HG02884 (cell line): ENCODE measurements around the gene PLA2R1.

Experiments
- ATAC-seq: cut with Tn5 transposase; IDR thresholded peaks from one replicate; pipeline ENCODE4 v1.9.1; 2021; ENCODE audit warnings: mild to moderate bottlenecking, moderate library complexity; ENCODE audit not compliant: unreplicated experiment

Gene PLA2R1

GRCh38 chr2:159938395-159938794, 124.0 kb downstream of the PLA2R1 start:
- no peak for ATAC-seq

DNA sequence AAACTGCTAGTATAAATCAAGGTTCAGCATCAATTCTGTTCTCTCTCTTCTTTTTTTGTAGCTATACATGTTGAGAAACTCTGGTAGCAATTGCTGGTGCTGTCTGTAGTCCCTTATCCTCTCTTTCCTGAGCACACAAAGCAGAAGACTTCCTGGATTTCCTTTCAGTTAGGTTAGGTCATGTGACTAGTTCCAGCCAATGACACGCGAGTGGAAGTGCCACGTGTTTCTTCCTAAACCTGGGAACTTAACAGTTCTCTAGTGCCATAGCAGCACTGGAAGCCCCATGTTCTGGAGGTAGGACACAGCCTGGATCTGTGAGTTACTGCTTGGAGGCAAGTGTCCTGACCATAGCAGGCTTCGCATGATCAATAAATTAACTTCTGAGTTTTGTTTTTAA, 125.9 kb downstream of the PLA2R1 start:
- no peak for ATAC-seq

DNA sequence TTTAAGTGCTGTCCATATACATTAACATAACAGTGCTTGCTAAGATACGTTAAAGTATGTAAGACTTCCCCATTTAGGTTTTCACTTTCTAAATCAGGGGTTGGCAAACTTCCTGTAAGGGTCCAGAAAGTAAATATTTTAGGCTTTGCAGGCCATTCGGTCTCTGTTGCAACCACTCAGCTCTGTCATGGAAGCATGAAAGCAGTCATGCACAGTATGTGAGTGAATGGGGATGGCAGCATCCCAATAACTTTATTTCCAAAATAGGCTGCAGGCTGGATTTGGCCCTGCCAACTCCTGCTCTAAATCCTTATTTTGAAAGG, 128.7 kb downstream of the PLA2R1 start:
- peak; percentile 89 for ATAC-seq

DNA sequence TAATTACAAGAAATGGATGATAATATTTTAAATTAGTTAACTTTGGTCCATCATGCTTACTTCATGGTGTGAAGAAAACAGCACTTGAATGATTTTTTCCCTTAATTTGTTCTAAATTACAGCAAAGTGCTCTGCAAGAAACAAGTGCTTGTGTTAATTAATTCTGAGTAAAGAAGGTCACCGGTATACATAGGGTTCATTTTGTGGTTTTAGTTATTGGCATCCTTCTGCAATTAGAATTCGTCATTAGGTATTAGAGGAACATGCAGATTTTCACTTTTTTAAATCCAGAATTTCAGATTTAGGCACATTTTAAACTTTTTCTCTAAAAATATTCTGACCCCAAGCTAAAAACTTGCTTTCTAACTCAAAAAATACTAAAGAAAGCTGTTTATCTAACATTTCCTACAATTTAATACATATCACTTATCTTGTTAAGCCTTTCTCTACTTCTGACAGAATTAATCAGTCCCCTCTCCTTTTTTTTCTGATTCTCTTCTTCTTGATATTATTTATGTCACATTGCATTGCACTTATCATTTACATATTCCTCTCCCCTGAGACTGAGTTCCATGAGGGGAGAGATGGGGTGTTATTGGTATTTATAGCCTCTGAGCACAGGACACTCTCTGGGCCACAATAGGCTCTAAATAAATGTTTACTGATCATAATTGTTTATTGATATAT, 129.2 kb downstream of the PLA2R1 start:
- ATAC-seq = peak; percentile 53

GRCh38 chr2:159926695-159927094, 135.7 kb downstream of the PLA2R1 start:
- ATAC-seq = no peak

GRCh38 chr2:159925975-159926374, 136.4 kb downstream of the PLA2R1 start:
- ATAC-seq = no peak

- ATAC-seq = peak; percentile 82
Measured at GRCh38 chr2:159922563-159922962, 139.9 kb downstream of the PLA2R1 start.

GRCh38 chr2:159921752-159922404, 140.5 kb downstream of the PLA2R1 start:
- ATAC-seq = peak; percentile 78

- ATAC-seq = no peak
Measured at GRCh38 chr2:159916511-159916910, 145.9 kb downstream of the PLA2R1 start.

GRCh38 chr2:159913900-159914299, 148.5 kb downstream of the PLA2R1 start:
- ATAC-seq = no peak

GRCh38 chr2:159912580-159912979, 149.8 kb downstream of the PLA2R1 start:
- no peak for ATAC-seq

- no peak for ATAC-seq
Measured at GRCh38 chr2:159910951-159911350, 151.5 kb downstream of the PLA2R1 start.

DNA sequence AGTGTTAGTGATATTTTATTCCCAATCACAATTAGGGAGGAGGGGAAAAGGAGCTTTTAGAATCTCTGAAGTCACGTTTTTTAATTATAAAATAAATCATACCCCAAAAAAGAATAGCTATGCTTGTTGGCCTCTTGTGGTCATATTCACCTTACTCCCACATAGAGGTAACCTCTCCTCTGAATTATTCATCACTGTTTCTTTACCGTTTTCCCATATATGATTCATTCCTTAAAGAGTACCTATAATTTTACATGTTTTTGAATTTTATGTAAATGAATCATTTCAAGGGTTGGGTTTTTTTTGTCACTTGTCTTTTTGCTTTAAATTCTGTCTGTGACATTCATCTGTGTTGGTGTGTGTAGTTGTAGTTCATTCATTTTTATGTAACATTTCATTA, 153.8 kb downstream of the PLA2R1 start:
- no peak for ATAC-seq

DNA sequence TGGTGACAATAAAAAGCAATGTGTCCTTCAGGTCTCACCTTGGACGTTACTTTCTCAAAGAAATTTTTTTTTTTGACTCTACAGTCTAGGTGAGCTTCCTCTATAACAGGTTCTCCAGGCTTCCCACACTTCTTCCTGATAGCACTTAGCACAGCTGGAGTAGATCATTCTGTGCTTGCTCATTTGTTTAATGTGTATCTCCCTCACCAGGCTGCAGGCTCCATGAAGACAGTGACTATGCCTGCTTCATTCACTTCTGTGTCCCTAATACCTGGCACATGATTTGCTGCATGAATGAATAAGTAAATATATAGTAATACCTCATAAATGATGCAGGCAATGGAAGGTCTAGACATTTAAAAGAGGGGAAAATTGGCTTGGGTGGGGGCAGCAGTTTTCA, 154.5 kb downstream of the PLA2R1 start:
- ATAC-seq = no peak

- no peak for ATAC-seq
Measured at GRCh38 chr2:159905926-159906714, 156.3 kb downstream of the PLA2R1 start.

DNA sequence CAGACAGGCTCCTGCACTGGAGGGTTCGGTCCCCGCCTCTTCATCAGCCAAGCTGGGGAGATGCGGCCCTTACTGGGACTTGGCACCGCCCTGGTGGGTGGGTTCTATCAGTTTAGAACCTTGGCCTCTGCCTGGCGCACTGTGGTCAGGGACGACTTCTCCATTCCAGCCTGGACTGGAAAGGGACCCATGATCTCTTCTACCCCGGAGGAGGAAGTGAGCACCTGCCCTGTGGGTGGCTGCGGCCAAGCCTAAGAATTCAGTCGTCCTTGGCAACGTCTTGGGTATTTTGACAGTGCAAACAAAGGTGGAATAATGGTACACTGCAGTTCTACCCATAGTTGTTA, 157.5 kb downstream of the PLA2R1 start:
- peak; percentile 45 for ATAC-seq

DNA sequence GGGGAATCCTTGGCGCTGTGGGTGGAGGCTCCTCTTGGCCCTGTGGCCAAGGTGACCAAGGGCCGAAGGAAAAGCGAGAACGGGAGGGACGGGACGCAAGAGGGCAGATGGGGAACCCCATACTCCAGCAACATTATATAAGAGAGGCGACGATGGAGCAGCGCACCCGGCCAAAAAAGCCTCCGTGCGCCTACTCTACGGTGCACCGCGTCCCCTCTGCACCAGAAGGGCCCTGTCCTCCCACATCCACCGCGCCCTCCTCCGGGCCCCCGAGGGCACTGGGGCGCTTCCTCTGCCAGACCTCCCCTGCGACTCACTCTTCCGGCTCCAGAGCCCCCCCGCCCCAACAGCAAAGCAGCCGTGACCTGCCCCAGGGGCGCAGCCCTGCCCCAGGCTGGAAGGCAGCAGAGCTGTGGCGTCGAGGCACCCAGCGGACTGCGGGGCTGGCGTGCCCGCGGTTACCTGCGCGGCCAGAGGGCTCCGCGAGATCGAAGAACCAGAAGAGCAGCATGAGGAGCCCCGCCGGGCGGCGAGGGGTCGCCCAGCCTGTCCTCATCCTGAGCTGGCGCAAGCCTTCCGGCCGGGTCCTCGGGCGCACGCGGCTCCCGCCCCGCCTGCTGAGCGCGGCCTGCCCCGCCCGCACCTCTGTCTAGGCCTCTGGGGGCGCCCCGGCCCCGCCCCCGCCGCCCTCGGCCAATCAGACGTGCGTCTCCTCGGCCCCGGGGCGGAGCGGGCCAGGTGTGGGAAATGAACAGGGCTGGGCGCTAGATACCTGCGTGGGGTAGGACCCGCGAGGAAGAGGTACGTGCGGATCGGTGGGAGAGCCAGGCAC, 158.1 kb downstream of the PLA2R1 start, which contains the start of gene LY75:
Gene LY75, minus strand, starts transcription at position 630 of the 832 bp plus-strand sequence.
- ATAC-seq = peak; percentile 75

DNA sequence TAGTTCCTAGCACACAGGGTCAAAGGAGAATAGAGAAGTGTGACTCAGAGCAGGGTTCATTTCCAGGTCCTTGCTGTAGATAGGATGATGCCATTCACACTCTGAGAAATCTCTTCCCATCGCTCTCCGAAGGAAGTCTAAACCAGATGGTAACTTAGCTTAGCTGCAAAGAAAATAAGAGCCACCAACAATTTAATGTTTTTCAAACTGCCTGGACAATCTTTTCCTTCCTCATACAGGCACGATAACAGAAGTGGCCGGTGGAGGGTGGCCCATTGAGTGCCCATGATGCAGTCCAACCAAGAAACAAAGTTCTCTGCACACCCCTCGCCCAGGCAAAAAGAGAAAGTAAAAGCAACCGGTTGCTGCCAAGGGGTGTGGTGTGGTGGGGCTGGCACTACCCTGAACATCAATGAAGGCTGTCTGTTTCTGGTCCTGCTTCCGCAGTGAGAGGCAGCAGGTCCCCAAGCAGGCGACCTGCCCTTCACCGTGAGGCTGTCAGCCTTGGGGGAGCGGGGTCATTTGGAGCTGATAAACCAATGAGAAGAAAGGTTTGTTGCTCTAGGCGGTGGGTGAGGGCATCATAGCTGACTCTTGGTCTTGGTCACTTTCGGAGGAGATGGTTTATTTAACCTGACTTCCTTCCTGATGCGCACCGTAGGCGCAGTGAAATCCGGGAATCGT, 158.8 kb downstream of the PLA2R1 start:
- no peak for ATAC-seq

DNA sequence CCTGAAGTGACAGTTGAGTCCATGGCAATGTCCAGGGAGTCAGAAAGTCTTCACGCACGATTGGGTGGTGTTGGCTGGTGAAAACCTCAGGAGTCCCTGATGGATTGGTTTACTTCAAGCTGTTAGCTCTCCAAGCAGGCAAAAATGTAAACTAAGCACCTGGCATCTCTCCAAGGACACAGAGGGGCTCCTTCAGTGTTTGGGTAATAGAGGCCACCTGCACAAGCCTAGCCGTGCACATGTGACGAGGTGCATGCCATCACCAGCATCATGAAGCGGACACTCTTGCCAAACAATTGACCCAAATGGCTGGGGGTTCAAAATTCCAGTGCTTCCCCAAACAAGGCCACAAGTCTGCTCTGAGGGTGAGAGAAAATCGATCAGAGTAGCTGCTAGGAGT, 159.7 kb downstream of the PLA2R1 start:
- ATAC-seq = no peak

DNA sequence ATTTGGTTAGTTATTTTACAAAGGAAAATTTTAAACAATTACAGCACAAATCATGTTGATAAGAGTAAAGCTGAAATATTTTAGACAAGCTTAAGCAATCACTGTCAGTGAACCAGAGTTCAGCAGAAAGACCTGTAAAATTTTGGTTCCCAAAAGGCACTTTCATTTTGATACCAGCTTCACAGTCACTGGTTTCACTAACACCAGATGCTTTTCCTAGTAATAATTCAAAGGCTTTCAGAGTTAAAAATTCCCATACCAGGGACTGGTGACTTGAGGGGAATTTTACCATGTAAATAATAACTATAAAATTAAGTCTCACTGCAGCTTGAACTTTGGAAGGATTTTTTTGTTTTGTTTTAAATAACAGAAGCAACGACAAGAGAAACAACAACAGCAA, 162.1 kb downstream of the PLA2R1 start:
- ATAC-seq = no peak

DNA sequence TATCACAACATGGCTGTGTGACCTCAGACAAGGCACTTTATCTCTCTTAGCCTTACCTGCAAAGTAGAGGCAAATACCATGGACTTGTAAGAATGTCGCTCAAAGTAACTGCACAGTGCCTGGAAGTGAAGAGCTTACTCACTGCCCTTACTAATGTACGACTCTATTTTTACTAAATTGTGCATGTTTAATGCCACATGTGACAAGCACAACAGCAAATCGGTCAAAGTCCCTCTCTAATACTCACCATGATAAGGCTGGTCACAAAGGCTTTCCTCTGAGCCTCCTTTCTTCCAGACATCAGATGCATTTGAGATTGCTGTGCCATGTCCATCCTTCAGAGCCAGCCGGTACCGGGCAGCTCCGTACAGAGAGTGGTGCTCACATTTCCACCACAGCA, 164.0 kb downstream of the PLA2R1 start:
- ATAC-seq = no peak
